OCI-M2 (cell line): ENCODE data around the gene PDXP.
A peak's percentile ranks its signal among the peaks of the same experiment; 100 is the strongest.
"Not testable (repeated sequence)": the region's sequence is repeated elsewhere in the genome, so short reads cannot be mapped to it uniquely, and the experiment has no call there.

Experiments
- DNase-seq: peaks from one replicate; lab custom pipeline; 2025; ENCODE audit not compliant: unreplicated experiment; lab: John Stamatoyannopoulos, UW

PDXP gene

DNA sequence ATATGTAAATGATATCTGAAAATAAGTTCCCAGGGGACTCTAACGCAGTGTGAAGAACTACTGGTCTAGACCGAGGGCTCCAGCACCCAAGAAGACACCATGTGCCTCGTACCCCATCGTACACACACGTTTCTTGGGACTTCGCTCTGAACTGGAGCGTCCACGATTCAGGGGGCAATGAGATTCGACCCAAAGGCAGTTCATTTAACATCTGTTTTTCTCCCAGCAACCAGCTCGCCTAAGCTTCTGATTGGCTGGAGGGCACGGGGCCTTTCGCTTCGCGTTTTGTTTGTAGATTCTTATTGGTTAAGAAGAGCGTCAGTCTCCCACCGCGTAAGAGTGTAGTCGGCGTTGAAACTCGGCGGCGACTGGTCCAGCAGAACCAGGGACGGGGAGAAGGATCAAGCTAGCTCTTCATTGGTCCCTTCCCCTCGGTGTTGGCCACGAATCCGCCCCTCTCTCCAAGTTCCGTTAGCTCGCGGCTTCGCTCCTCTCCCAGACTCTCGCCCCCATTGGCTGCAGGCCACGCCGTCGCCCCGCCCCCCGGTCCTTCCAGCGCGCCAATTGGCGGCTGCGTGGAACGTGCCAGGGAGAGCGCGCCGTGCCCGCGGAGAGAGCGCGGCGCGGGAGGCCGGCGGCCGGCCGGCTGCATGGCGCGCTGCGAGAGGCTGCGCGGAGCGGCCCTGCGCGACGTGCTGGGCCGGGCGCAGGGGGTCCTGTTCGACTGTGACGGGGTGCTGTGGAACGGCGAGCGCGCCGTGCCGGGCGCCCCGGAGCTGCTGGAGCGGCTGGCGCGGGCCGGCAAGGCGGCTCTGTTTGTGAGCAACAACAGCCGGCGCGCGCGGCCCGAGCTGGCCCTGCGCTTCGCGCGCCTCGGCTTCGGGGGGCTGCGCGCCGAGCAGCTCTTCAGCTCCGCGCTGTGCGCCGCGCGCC, at the start of gene PDXP:
PDXP (plus strand) TSS at position 591 of the 933 bp plus-strand sequence; CDS start at position 651, 60 bp downstream.
- DNase-seq: peak; percentile 88

GRCh38 chr22:37609240-37610152, 49.0 kb upstream of the PDXP start:
- DNase-seq: peak; percentile 22

DNA sequence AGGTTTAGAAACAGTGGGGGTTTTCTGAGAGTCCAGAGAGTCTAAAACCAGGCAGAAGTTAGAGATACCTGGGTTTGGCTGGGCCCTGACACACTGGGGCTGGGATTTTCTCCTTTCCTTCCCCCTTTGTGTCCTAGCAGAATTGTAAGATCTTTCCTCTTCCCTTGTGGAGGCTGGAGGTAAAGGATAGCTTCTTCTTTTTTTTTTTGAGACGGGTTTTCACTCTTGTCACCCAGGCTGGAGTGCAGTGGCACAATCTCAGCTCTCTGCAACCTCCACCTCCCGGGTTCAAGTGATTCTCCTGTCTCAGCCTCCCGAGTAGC, 48.4 kb upstream of the PDXP start:
- not testable (repeated sequence) for DNase-seq

DNA sequence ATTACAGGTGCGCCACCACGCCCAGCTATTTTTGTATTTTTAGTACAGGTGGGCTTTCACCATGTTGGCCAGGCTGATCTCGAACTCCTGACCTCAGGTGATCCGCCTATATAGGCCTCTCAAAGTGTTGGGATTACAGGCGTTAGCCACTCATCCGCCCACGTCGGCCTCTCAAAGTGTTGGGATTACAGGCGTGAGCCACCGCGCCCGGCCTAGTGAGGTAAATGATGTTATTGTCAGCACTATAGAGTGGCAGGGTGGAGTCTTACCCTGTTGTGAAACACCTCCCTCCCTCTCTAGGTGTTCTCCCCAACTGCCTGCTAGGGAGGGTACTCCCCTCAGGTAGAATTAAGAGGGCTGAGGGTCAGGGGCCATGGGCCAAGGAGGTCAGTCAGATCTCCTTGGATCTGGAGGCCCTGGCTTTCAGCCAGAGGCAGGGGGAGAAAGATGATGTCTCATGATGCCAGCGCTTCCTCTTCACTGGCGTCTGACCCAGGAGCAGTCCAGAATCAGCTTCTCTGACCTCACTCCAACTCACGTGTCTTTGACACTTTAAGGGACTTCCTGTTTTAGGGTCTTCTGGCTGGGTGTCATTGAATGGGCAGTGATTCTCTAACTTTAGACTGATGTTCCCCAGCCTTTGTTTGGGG, 47.9 kb upstream of the PDXP start:
- no peak for DNase-seq

- no peak for DNase-seq
These were observed 47.3 kb upstream of the PDXP start for GRCh38 chr22:37611207-37611606.

DNA sequence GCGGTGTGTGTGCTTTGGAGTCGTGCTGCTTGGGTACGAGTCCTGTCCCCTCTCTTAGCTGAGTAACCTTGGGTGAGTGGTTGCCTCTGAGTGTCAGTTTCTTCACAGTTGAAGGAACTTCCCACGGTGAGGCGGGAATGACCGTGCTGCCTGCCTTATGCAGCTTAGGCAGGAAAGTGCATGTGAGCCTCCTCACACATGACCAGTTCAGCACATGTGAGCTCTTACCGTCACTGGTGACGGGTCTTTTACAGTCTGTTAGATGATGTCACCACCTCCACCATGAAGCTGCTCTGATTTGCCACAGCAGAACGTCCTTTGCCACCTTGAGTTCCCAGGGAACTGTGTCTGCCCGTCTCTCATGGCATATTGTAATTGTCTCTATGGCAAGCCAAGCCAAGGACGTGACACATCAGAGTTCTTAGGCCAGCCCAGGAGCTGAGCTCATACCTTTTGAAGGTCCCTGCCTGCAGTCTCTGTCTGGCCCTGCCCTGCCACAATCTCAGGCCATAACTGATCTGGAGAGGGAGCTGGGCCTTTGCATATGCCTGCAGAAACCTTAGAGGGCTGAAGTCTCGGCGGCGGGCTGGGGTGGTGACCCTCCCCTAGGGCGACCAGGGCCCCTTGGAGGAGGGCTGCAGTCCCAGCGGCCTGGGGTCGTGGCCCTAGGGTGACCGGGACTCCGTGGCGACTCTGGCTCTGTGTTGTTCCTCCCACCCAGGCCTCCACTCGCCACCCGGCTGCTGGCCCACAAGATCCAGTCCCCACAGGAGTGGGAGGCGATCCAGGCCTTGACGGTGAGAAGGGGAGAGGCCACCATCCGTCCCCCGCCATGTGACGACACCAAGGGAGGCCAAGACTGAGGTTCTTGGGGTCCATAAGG, 42.1 kb upstream of the PDXP start:
- DNase-seq: no peak

DNA sequence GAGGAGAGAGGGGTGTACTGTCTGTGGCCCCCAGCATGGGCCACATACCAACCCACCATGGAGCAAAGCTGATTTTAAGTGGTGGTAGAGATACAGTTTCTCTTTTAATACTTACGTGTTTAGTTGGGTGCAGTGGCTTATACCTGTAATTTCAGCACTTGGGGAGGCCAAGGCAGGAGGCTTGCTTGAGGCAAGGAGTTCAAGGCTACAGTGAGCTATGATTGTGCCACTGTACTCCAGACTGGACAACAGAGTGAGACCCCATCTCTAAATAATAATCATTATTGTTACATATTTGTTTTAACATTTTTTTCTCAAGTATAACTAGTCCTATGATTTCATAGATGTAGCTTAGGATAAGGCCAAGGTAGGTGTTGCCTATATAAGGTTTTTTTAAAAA, 41.1 kb upstream of the PDXP start:
- no peak for DNase-seq

DNA sequence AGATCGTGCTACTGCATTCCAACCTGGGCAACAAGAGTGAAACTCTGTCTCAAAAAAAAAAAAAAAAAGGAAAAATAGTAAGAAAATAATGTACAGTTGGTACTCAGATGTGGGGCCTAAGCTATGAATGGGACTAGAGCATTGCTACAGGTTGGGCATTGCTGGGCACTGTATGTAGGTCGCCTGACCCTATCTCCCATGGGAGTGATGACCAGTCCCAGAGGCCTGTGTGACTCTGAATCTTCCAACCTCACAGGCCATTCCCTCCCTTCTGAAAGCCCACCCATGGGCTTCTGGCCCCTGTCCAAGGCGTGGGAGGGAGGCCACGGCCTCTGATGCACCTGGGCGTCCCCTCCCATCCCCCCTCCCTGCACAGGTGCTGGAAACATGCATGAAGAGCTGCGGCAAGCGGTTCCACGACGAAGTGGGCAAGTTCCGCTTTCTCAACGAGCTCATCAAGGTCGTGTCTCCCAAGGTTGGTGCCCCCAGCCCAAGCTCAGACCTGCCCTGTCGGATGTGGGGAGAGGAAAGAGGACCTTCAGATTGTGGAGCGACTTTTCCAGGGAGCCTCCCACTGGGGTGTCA, 40.4 kb upstream of the PDXP start:
- no peak for DNase-seq

DNA sequence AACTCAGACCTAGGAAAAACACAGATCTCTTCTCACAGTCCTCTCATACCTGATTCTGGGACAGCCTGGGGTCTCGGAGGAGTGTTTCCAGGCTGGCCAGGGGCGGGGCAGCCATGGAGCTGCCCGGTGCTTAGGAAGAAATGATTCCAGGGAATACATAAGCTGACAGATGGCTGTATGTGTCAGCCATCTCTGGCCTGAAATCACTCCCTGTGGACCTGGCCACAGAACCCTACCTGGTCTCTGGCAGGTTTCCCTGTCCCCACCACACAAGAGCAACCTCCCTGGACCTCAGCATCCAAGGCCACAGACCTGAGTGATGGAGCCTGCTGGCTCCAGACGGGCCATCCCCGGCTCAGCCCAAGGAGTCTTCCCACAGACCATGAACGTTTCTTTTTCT, 39.8 kb upstream of the PDXP start:
- no peak for DNase-seq

GRCh38 chr22:37619991-37620390, 38.5 kb upstream of the PDXP start:
- no peak for DNase-seq

DNA sequence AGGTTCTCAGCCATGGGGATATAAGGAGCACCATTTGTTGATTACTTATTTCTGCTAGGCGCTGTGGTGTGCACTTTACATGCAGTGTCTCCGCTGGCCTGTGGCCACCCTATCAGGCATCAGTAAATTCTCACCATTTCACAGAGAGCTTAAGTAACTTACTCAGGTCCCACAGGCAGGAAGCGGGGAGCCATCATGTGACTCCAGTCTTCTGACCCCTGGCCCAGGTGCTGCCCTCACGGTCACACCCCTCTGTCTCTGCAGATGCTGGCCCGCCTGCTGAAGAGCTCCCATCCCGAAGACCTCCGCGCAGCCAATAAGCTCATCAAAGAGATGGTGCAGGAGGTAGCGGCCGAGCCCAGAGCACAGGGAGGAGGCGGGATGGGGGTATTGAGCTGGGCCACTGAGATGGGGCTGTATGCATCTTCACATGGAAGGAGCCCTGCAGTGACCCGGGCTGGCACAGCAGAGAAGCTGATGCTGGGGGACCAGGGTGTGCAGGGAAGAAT, 37.1 kb upstream of the PDXP start:
- DNase-seq: no peak

- no peak for DNase-seq
These were observed 35.2 kb upstream of the PDXP start for GRCh38 chr22:37623075-37624016.

DNA sequence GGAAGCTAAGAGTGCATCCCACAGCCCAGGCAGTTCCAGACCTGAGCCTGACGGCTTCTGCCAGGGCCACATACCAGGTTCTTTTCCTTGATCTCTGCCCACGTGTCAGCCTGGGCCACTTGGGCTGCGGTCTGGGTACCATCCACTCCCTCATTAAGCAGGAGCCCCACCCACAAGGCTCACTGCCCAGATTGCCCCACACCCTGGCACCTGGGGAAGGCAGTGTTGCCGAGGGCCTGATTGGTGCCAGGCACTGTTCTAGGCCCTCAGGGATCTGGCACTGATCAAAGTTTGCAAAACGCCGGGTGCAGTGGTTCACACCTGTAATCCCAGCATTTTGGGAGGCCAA, 34.5 kb upstream of the PDXP start:
- DNase-seq: no peak

GRCh38 chr22:37624876-37625275, 33.6 kb upstream of the PDXP start:
- DNase-seq: no peak

DNA sequence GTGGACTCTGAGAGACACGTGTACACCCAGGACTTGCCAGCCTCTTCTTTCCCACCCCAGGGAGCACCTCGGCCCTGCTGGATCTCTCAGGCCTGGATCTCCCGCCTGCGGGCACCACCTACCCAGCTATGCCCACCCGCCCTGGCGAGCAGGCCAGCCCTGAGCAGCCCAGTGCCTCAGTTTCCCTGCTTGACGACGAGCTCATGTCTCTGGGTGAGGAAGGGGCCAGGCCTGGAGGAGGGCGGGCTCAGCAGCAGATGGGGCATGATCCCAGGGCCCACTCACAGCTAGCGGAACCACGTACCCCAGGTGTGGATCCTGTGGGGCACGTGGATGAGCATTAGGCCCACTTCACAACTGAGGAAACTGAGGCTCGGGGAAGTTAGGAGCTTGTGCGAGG, 32.8 kb upstream of the PDXP start:
- DNase-seq: no peak

GRCh38 chr22:37626144-37626543, 32.4 kb upstream of the PDXP start:
- DNase-seq: no peak

DNA sequence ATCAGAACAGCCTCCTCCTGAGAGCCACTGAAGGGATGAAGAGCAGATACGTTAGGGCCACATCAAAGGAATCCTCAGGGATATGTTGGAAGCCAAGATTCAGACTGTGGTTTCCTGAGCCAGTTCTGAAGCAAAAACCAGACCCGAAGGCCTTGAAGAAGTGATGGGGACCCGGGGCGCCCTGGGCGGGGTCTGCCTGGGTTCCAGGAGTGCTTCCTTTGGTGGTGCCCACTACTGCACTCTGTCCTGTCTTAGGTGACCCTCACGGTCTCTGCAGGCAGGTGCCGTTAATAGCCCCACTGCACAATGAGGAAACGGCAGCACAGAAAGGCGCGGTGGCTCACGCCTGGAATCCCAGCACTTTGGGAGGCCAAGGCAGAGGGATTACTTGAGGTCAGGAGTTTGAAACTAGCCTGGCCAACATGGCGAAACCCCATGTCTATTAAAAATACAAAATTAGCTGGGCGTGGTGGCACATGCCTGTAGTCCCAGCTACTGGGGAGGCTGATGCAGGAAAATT, 31.9 kb upstream of the PDXP start:
- no peak for DNase-seq

DNA sequence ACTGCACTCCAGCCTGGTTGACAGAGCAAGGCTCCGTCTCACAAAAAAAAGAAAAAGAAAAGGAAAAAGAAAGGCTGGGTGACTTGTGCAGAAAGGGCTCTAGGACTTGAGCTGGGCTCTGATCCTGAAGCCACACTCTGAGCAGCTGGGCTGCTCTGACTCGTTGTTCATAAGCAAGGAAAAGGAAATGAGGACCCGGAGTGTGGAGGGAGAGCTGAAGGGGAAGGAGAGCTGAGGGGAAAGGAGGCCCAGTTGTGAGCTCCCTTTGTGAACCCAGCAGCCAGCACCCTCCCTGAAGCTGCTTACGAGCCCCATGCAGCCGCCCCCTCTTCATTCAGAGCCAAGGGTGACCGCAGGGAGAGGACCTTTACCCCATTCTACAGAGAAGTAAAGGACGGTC, 31.4 kb upstream of the PDXP start:
- no peak for DNase-seq

DNA sequence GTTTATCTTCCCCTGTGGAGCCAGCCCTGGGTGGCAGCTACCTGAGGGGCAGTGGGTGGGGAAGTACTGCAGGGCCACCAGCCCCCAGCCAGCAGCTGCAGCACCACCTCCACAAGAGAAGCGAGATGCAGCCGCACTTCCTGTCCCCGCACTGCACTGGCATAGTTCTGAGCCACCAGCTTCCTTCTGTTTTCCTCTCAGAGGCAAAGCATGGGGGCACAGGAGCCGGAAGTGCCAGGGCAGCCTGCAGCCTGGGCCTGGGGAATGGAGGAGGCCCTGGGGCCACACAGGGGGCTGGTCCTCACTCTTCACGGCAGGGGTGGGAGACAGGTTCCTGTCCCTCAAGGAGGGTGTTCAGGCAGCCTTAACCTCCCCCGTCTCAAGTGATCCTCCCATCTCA, 31.0 kb upstream of the PDXP start:
- DNase-seq: no peak
